Common myeloid progenitor, CD34-positive (primary cell): ENCODE results near the gene PTPRE.

Experiments used
- CTCF ChIA-PET: fragments of 350-600 bp; sonication (Branson Sonifier 250); formaldehyde crosslinking; loops from one replicate; lab custom pipeline; 2021; ENCODE audit warnings: antibody characterized with exemption; lab: Charles Lee
- POLR2A ChIA-PET: fragments of 350-600 bp; sonication (Branson Sonifier 250); formaldehyde crosslinking; loops from one replicate; lab custom pipeline; 2021; ENCODE audit warnings: antibody characterized with exemption; lab: Charles Lee
- DNase-seq, 3 donors: peaks; one replicate each; pipeline versions ENCODE4 v3.0.0 to v3.0.0-alpha.2; 2013
- H3K27ac ChIP-seq, 2 experiments: 1 replicate in 1 of 2; 2 replicates in 1 of 2; pipeline ENCODE4 v1.7.0; 2013; ENCODE audit warnings: inconsistent platforms in 2 of 2, low read length in 2 of 2, mild to moderate bottlenecking in 2 of 2, low read depth in 1 of 2, moderate library complexity in 1 of 2; ENCODE audit not compliant: severe bottlenecking in 2 of 2, insufficient read depth in 1 of 2, poor library complexity in 1 of 2
- H3K27me3 ChIP-seq, 5 experiments: replicated peaks in 2 of 5; 1 replicate in 3 of 5; 2 replicates in 2 of 5; pipeline versions ENCODE4 v1.6.1 to v1.7.0; 2013; ENCODE audit warnings: low read length in 4 of 5, mild to moderate bottlenecking in 2 of 5, moderate library complexity in 2 of 5, inconsistent platforms in 1 of 5; ENCODE audit not compliant: insufficient read depth in 5 of 5, control insufficient read depth in 4 of 5
- H3K36me3 ChIP-seq, 4 experiments: 1 replicate in 2 of 4; 2 replicates in 2 of 4; pipeline versions ENCODE4 v1.6.1 to v1.7.0; 2013; ENCODE audit warnings: low read length in 3 of 4, control low read depth in 1 of 4, mild to moderate bottlenecking in 1 of 4; ENCODE audit not compliant: control insufficient read depth in 4 of 4, insufficient read depth in 4 of 4
- H3K4me1 ChIP-seq, 4 experiments: 1 replicate in 3 of 4; 2 replicates in 1 of 4; pipeline versions ENCODE4 v1.6.1 to v1.7.1; 2013; ENCODE audit warnings: low read length in 3 of 4, mild to moderate bottlenecking in 3 of 4, control low read depth in 1 of 4, inconsistent platforms in 1 of 4, moderate library complexity in 1 of 4; ENCODE audit not compliant: control insufficient read depth in 4 of 4, insufficient read depth in 4 of 4; ENCODE audit errors: control extremely low read depth in 1 of 4
- H3K4me3 ChIP-seq, 7 experiments: 1 replicate in 4 of 7; 2 replicates in 3 of 7; pipeline versions ENCODE4 v1.5.1 to v1.7.0; 2013; ENCODE audit warnings: mild to moderate bottlenecking in 7 of 7, low read length in 6 of 7, moderate library complexity in 6 of 7, inconsistent platforms in 2 of 7, low read depth in 2 of 7, control low read depth in 1 of 7; ENCODE audit not compliant: insufficient read depth in 4 of 7, control insufficient read depth in 1 of 7; ENCODE audit errors: extremely low read depth in 1 of 7
- H3K9me3 ChIP-seq, 5 experiments: 1 replicate in 4 of 5; 2 replicates in 1 of 5; pipeline versions ENCODE4 v1.6.1 to v1.7.1; 2013; ENCODE audit warnings: low read length in 4 of 5, mild to moderate bottlenecking in 2 of 5, inconsistent platforms in 1 of 5, low read depth in 1 of 5, moderate library complexity in 1 of 5; ENCODE audit not compliant: control insufficient read depth in 4 of 5, insufficient read depth in 2 of 5; ENCODE audit errors: control extremely low read depth in 1 of 5
- WGBS: methylation state at CpG from one replicate; pipeline ENCODE4 v1.1.5; 2013; ENCODE audit not compliant: insufficient coverage; 5-methylcytosine and 5-hydroxymethylcytosine counted together

Gene PTPRE

DNA sequence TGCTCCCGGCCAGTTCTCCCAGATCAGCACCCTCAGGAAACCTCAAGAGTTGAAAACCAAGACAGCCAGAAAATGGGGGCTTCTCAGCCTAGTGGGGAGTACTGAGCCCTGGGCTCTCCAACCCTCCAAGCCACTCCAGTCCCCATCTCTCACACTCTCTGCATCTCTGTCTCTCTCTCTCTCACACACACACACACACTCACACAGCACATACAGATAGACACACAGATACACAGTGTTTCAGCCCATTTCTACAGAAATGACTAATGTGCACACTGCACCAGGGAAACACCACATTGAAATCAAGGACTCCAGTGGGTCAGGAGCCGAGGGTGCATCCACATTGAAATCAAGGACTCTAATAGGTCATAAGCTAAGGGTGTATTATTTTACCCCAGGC, 111.8 kb downstream of the PTPRE start:
- peaks cover 0 to 16% (median 11%) of the 10 kb centered on the region in 4 experiments for H3K4me1 ChIP-seq
- no peaks in the 10 kb centered on the region for H3K27me3 ChIP-seq
- CTCF ChIA-PET = interaction anchor here (1.0 to 2.6 kb wide), 7 partner anchors 9 to 113 kb away, joined by 3 to 10 read pairs (median 6); partner anchors contain the start of gene PTPRE
- H3K4me3 ChIP-seq = peak overlapping the region in 1 of 7 experiments; percentile 13
- no peak overlapping the region for H3K27ac ChIP-seq
- 0% methylated on average over 1 of the region's 2 CpGs for WGBS
- no peaks in the 10 kb centered on the region for H3K36me3 ChIP-seq
- DNase-seq = peak in 1 of 3 donors; percentile 64
- POLR2A ChIA-PET = interaction anchor here (1.2 kb wide), 1 partner anchor 29 kb away, joined by 3 read pairs; no protein-coding TSS in a partner anchor
- H3K9me3 ChIP-seq = no peaks in the 10 kb centered on the region

- Histone ChIP-seq H3K27me3 (no peaks in the 10 kb centered on the region), H3K4me3 (no peak overlapping the region), H3K36me3 (no peaks in the 10 kb centered on the region), H3K9me3 (no peaks in the 10 kb centered on the region), H3K4me1 (peaks cover 0 to 29% (median 21%) of the 10 kb centered on the region in 4 experiments), H3K27ac (no peak overlapping the region)
- ChIA-PET POLR2A (no interaction called here), CTCF (interaction anchor here (0.9 to 2.9 kb wide), 3 partner anchors 11 to 13 kb away, joined by 3 to 12 read pairs (median 4); no protein-coding TSS in a partner anchor)
- 96% methylated on average over 14 of the region's 19 CpGs for WGBS
- no peak for DNase-seq
Observed at GRCh38 chr10:128022261-128023196, 115.6 kb downstream of the PTPRE start.

DNA sequence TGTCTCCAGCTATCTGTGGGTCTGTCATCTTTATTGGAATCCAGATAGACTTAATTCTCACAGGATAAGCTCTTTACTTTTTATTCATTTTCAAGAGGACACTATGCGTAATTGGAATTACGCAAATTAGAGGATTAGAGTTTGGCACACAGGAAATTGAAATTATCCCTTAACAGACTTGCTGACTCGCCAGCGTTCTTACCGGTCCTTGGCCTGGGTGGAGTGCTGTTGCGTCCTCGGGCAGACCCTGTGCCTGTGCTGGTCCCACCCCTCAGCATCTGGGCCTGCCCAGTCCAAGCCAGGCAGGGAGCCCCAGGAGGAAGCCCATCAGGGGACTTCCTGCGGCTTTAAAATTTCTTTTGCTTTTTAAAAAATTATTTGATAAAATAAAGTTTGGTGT, 117.5 kb downstream of the PTPRE start:
- WGBS = 93% methylated on average over 7 of the region's 8 CpGs
- POLR2A ChIA-PET = no interaction called here
- DNase-seq = no peak
- Histone ChIP-seq H3K9me3 (no peaks in the 10 kb centered on the region), H3K4me3 (no peak overlapping the region), H3K27me3 (no peaks in the 10 kb centered on the region), H3K4me1 (peaks cover 0 to 16% (median 10%) of the 10 kb centered on the region in 4 experiments), H3K36me3 (no peaks in the 10 kb centered on the region), H3K27ac (no peak overlapping the region)
- CTCF ChIA-PET = interaction anchor here (1.0 to 3.7 kb wide), 5 partner anchors 10 to 118 kb away, joined by 3 to 18 read pairs (median 5); partner anchors contain the start of gene PTPRE

GRCh38 chr10:128025437-128025836, 118.5 kb downstream of the PTPRE start:
- 94% methylated on average over 8 of the region's 8 CpGs for WGBS
- Histone ChIP-seq H3K27ac (no peak overlapping the region), H3K27me3 (no peaks in the 10 kb centered on the region), H3K4me1 (peaks cover 0 to 16% (median 10%) of the 10 kb centered on the region in 4 experiments), H3K36me3 (no peaks in the 10 kb centered on the region), H3K9me3 (no peaks in the 10 kb centered on the region), H3K4me3 (no peak overlapping the region)
- CTCF ChIA-PET = interaction anchor here (1.6 to 3.7 kb wide), 3 partner anchors 9 to 44 kb away, joined by 6 to 18 read pairs (median 12); no protein-coding TSS in a partner anchor
- DNase-seq = no peak
- POLR2A ChIA-PET = interaction anchor here (0.9 kb wide), 1 partner anchor 44 kb away, joined by 3 read pairs; no protein-coding TSS in a partner anchor

DNA sequence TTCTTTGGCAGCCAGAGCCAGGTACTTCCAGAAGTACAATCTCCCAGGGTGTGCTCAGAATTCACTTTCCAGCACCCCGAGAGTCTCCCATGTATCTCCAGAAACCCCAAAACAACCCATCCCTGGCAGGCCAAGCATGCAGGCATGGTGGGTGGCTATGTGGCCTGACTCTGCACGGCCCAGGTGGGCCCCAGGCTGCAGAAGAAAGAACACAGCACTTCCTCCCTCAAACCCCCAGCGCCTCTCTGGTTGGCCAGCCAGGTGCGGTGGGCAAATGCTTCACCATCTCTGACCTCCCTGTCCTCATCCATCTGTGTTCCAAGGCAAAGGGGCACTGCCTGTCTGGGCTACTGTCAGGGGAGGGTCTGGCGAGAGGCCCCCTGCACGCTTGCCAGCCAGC, 119.0 kb downstream of the PTPRE start:
- CTCF ChIA-PET = interaction anchor here (1.0 to 3.7 kb wide), 6 partner anchors 10 to 51 kb away, joined by 3 to 18 read pairs (median 5); no protein-coding TSS in a partner anchor
- no peaks in the 10 kb centered on the region for H3K36me3 ChIP-seq
- no peak for DNase-seq

GRCh38 chr10:128026615-128027300, 119.9 kb downstream of the PTPRE start:
- peak; percentile 46 to 83 (median 51) for DNase-seq

More for the DNA sequence above, 119.0 kb downstream of the PTPRE start:
- POLR2A ChIA-PET = no interaction called here
- Histone ChIP-seq H3K27me3 (peaks cover 0 to 1% (median 0%) of the 10 kb centered on the region in 5 experiments), H3K27ac (no peak overlapping the region), H3K4me1 (peaks cover 0 to 16% (median 10%) of the 10 kb centered on the region in 4 experiments), H3K4me3 (no peak overlapping the region), H3K9me3 (no peaks in the 10 kb centered on the region)
- 69% methylated on average over 4 of the region's 6 CpGs for WGBS

More at GRCh38 chr10:128026615-128027300, 119.9 kb downstream of the PTPRE start:
- ChIA-PET POLR2A (no interaction called here), CTCF (interaction anchor here (1.0 to 3.7 kb wide), 6 partner anchors 9 to 52 kb away, joined by 3 to 18 read pairs (median 5); no protein-coding TSS in a partner anchor)
- no peaks in the 10 kb centered on the region for H3K36me3 ChIP-seq
- H3K27ac ChIP-seq = no peak overlapping the region
- H3K27me3 ChIP-seq = peaks cover 0 to 1% (median 0%) of the 10 kb centered on the region in 5 experiments
- H3K9me3 ChIP-seq = no peaks in the 10 kb centered on the region
- H3K4me3 ChIP-seq = no peak overlapping the region
- 63% methylated on average over 3 of the region's 4 CpGs for WGBS
- H3K4me1 ChIP-seq = peaks cover 0 to 16% (median 10%) of the 10 kb centered on the region in 4 experiments
